IPS-11a (cell line): ENCODE results near the gene PPP1R9B.

Experiments
- H3K4me3 ChIP-seq: one replicate; pipeline ENCODE4 v1.5.1; 2013; ENCODE audit warnings: low read depth, low read length, control low read depth

The PPP1R9B gene

GRCh38 chr17:50174444-50174843 is 24.0 kb upstream of the PPP1R9B start:
- H3K4me3 ChIP-seq, result no peak overlapping the region

- H3K4me3 ChIP-seq, result no peak overlapping the region
These were observed 23.0 kb upstream of the PPP1R9B start for GRCh38 chr17:50173335-50173941.

- no peak overlapping the region for H3K4me3 ChIP-seq
These were observed 22.5 kb upstream of the PPP1R9B start for GRCh38 chr17:50172936-50173334.

- no peak overlapping the region for H3K4me3 ChIP-seq
These were observed 21.7 kb upstream of the PPP1R9B start for GRCh38 chr17:50172130-50172529.

GRCh38 chr17:50171371-50172071 is 21.0 kb upstream of the PPP1R9B start:
- no peak overlapping the region for H3K4me3 ChIP-seq

DNA sequence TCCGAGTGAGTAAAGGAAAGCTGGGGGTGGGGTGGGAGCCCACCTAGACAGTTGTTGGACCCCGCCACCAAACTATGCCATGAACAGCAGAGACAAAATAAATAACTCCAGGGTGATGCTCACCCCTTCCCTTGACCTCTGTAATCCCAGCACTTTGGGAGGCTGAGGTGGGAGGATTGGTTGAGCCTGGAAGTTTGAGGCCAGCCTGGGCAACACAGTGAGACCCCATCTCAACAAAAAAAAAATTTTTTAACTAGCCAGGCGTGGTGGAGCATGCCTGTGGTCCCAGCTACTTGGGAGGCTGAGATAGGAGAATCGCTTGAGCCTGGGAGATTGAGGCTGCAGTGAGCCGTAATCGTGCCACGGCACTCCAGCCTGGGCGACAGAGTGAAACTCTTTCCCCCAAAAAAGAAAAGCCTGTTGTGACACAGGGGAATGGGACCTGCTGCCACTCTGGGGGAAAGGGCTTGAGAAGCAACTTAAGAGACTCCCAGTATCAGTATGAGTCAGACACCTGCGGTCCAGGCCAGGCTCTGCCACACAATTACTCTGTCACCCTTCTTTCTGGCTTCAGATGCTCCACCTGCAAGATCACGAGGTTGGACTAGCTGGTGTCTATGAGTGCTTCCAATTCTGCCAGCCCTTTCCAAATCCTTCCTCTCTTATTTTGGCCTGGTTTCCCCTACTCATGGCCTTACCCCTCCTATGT is 20.3 kb upstream of the PPP1R9B start:
- no peak overlapping the region for H3K4me3 ChIP-seq

DNA sequence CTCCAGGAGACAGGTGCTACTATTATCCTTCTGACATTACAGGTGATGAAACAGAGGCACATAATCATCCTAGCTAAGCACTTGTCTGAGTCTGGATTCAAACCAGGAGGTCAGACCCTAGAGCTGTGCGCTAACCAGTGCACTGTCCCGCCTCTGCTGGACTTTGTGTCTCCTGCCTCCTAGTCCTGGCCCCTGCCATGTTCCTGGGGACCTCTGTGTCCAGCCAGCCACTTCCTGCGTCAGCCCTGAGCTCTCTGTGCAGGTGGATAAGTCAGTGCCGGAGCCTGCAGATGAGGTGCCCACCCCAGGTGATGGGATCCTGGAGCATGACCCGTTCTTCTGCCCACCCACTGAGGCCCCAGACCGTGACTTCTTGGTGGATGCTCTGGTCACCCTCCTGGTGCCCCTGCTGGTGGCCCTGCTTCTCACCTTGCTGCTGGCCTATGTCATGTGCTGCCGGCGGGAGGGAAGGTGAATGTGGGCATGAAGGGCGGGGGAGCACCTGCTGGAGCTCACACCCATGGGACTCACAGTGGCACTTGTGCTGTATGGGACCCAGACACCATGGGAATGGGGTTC is 19.5 kb upstream of the PPP1R9B start:
- H3K4me3 ChIP-seq, result no peak overlapping the region

DNA sequence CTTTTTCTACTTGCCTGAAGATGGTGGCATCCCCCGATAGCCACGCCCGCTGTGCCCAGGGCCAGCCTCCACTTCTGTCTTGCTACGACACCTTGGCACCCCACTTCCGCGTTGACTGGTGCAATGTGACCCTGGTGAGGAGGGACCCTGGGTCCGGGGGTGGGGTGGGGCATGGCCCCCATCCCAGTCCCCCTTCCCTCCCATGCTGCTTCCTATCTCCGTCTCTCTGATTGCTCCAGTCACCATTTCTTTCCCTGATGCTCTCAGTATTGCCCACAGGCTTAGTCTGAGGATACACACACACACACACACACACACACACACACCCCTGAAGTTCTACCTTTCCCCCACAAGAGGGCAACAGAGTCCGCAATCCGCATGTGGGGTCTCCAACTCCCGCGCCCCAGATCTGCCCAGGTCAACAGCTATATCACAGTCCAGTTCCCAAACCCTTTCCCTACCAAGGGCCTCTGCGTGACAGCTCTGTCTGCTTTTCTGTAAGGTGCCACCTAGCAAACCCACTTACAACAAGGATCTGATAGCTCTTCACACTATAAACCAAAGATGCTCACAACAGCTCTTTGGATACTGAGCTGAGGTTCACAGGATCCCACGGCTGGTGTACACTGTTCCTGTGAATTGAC is 18.8 kb upstream of the PPP1R9B start:
- H3K4me3 ChIP-seq, result no peak overlapping the region

- H3K4me3 ChIP-seq, result no peak overlapping the region
These were observed 17.8 kb upstream of the PPP1R9B start for GRCh38 chr17:50168319-50168718.

DNA sequence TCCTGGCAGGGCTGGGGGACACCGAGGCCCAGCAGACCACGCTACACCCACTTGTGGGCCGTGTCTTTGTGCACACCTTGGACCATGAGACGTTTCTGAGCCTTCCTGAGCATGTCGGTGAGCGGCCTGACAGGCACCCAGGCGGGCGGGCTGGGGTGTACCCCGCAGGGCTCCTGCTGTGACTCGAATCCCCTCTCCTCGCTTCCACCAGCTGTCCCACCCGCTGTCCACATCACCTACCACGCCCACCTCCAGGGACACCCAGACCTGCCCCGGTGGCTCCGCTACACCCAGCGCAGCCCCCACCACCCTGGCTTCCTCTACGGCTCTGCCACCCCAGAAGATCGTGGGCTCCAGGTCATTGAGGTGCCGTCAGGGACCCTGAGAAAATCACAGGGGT is 16.9 kb upstream of the PPP1R9B start:
- H3K4me3 ChIP-seq, result no peak overlapping the region

GRCh38 chr17:50166518-50167181 is 16.2 kb upstream of the PPP1R9B start:
- H3K4me3 ChIP-seq, result no peak overlapping the region

GRCh38 chr17:50165867-50166517 is 15.5 kb upstream of the PPP1R9B start, which contains the start of gene SGCA:
Gene SGCA (plus strand): TSS chr17:50166005. CDS start chr17:50166041, 36 bp downstream.
- H3K4me3 ChIP-seq, result no peak within 1 kb of the TSS

- no peak overlapping the region for H3K4me3 ChIP-seq
These were observed 15.0 kb upstream of the PPP1R9B start for GRCh38 chr17:50165466-50165865.

- no peak overlapping the region for H3K4me3 ChIP-seq
These were observed 14.6 kb upstream of the PPP1R9B start for GRCh38 chr17:50165066-50165465.

DNA sequence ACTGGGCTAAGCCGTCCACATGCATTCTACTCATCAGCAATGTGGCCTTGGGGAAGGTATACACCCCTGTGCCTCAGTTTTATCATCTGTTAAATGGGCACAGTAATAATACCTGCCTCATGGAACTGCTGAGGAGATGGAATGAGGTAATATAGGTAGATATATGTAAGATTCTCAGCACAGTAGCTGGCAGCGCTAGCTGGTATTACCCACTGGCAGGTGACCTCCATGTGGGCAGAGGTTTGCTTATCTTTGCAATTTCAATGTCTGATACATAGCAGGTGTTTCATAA is 14.2 kb upstream of the PPP1R9B start:
- no peak overlapping the region for H3K4me3 ChIP-seq

DNA sequence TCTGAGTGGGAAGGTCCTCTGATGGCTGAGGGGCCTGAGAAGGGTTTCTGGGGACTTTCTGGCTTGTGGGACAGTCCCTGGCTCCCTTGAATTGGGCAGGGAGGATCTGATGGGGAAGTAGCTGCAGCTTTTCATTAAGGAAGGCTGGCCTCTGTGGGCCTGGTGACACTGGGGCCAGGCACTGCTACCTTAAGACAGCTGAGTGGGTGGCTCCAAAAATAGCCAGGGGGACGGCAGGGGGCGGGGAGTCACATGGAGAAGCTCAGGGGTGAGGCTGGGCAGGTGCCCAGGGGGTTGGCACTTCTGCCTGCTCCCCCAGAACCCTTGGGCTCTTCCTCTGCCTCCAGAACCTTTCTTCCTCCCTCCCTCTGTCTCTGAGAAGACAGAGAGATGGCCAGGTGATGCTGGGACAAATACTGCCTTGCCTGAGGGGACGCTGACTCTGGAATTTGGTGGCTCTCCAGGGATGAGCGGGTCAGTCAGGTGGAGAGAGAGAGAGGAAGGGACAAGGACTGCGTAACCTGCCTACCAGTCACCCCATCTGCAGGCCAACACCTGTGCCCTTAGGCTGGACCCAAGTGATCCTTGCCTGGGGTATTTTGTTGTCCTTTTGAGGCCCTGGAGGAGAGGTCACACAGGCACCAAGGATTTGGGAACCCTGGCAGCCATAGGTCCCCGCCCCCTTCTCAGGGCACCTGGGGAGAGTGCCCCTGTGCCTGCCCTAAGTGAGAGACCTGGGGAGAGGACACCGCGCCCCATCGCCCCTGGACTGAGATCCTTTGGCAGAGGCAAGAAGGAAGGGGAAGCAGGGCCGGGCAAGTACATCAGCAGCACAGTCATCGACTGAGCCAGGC is 13.6 kb upstream of the PPP1R9B start:
- no peak overlapping the region for H3K4me3 ChIP-seq

- no peak overlapping the region for H3K4me3 ChIP-seq
These were observed 12.2 kb upstream of the PPP1R9B start for GRCh38 chr17:50162466-50163254.

- H3K4me3 ChIP-seq, result no peak overlapping the region
These were observed 11.4 kb upstream of the PPP1R9B start for GRCh38 chr17:50161911-50162288.
